Testis (tissue), 2 donors: Measurements from ENCODE around the gene PRUNE2.

Experiments
- CTCF ChIP-seq, 3 experiments: fragments of 450-650 bp in 2 of 3; fragments of 200-600 bp in 1 of 3; sonication (generic) in 1 of 3; IDR thresholded peaks; one replicate each; pipeline ENCODE4 v1.5.1; 2016 to 2019; ENCODE audit warnings: antibody characterized with exemption in 3 of 3, mild to moderate bottlenecking in 2 of 3, moderate library complexity in 1 of 3
- POLR2A ChIP-seq: fragments of 450-650 bp; IDR thresholded peaks from one replicate; pipeline ENCODE4 v1.6.1; 2017; ENCODE audit warnings: antibody characterized with exemption, mild to moderate bottlenecking, moderate library complexity

GRCh38 chr9:76761448-76761847 is 144.5 kb downstream of the PRUNE2 start:
- peak in 1 of 3 experiments; percentile 38 for TF ChIP-seq CTCF (IDR thresholded peaks at IDR 0.05)
- TF ChIP-seq POLR2A = no peak
